ENCODE data around the gene CARD14. TPM values are rescaled to one million over a fixed set of nuclear protein-coding genes. Genes with fewer than 3 reads are reported as not detected.

Gene CARD14
- total and polyA plus RNA-seq, 2 of the 13 experiments (the other 11 are each of a cell fraction or from before 2014, with no cell fraction given) = 0.11 TPM; not detected in 1

- CTCF ChIA-PET (ENCODE audit: low intra/inter-chr PET ratio, low total read pairs) = no interaction called here
- H3K4me1 ChIP-seq (ENCODE audit: insufficient read depth, low read length) = no peaks in the 10 kb centered on the region
- no TSS peak for BruUV-seq (replicated peaks)
- no peak for ATAC-seq
- no peak for FAIRE-seq
- H3K9ac ChIP-seq (ENCODE audit: insufficient read depth, low read depth, low read length) = no peak overlapping the region
- in situ Hi-C loops (cut with HindIII; ENCODE audit: extremely low pct_ligation_motif_present, low pct_unique_long_range_greater_than_20kb) = no loop called here
- H3K36me3 ChIP-seq (replicated peaks in 1 of 2; ENCODE audit: control insufficient read depth in 1 of 2, insufficient read depth in 2 of 2, low read length in 2 of 2) = peaks cover 10 to 30% of the 10 kb centered on the region in 2 experiments; a peak in 4 of 5 replicates
- H3K27me3 ChIP-seq (ENCODE audit: control insufficient read depth in 1 of 2, insufficient read depth in 2 of 2, low read length in 2 of 2) = no peaks in the 10 kb centered on the region
- no peak overlapping the region for H3K27ac ChIP-seq (ENCODE audit: extremely low read length, insufficient read depth, low read length)
- H3K79me2 ChIP-seq (ENCODE audit: insufficient read depth, low read length) = no peaks in the 10 kb centered on the region
- no peak overlapping the region for H2AFZ ChIP-seq (ENCODE audit: low read length)
- TF ChIP-seq MAFK (conservative IDR thresholded peaks at IDR 0.05 in 1 of 2, IDR thresholded peaks at IDR 0.05 in 1 of 2; ENCODE audit: low read length in 2 of 2) (peak; percentile 51 to 66), MAFF (IDR thresholded peaks at IDR 0.05; ENCODE audit: low read depth, low read length) (peak; percentile 33), U2AF1 (optimal IDR thresholded peaks at IDR 0.05; ENCODE audit: low read depth, low read length) (no peak), DNMT1 (CRISPR knock-in tag; IDR thresholded peaks at IDR 0.05) (no peak)
- DNase-seq (ENCODE audit: low spot score) = no peak
- POLR2A ChIA-PET = interaction anchor here (1.3 kb wide), 1 partner anchor 28 kb away, joined by 3 read pairs; the partner anchor contains the start of gene RNF213
- 95% methylated on average over 3 of the region's 3 CpGs for WGBS (ENCODE audit: low lambda C conversion rate)
- H3K4me2 ChIP-seq (ENCODE audit: low read depth, low read length) = no peak overlapping the region
- no peaks in the 10 kb centered on the region for H4K20me1 ChIP-seq (ENCODE audit: insufficient read depth, low read length)
- H3K9me3 ChIP-seq (ENCODE audit: low read length) = peaks cover 9% of the 10 kb centered on the region; the same call in 1 of the 2 replicates
- intact Hi-C loops (cut with micrococcal nuclease; ENCODE audit: unreplicated experiment) = no loop called here
- no peak overlapping the region for H3K4me3 ChIP-seq (replicated peaks in 1 of 3; ENCODE audit: insufficient read depth in 1 of 3, low read depth in 2 of 3, low read length in 3 of 3)
These were observed 63.4 kb downstream of the CARD14 start for GRCh38 chr17:80233202-80233601.

GRCh38 chr17:80236911-80237310 lies 67.1 kb downstream of the CARD14 start:
- Histone ChIP-seq H4K20me1 (ENCODE audit: insufficient read depth, low read length) (no peaks in the 10 kb centered on the region), H3K27ac (ENCODE audit: extremely low read length, insufficient read depth, low read length) (no peak overlapping the region), H3K9ac (ENCODE audit: insufficient read depth, low read depth, low read length) (no peak overlapping the region), H2AFZ (ENCODE audit: low read length) (no peak overlapping the region), H3K4me2 (ENCODE audit: low read depth, low read length) (no peak overlapping the region), H3K4me1 (ENCODE audit: insufficient read depth, low read length) (no peaks in the 10 kb centered on the region), H3K4me3 (replicated peaks in 1 of 3; ENCODE audit: insufficient read depth in 1 of 3, low read depth in 2 of 3, low read length in 3 of 3) (no peak overlapping the region), H3K9me3 (ENCODE audit: low read length) (peaks cover 9% of the 10 kb centered on the region; the same call in 1 of the 2 replicates), H3K79me2 (ENCODE audit: insufficient read depth, low read length) (no peaks in the 10 kb centered on the region), H3K36me3 (replicated peaks in 1 of 2; ENCODE audit: control insufficient read depth in 1 of 2, insufficient read depth in 2 of 2, low read length in 2 of 2) (peaks cover 9 to 37% of the 10 kb centered on the region in 2 experiments; a peak in 4 of 5 replicates), H3K27me3 (ENCODE audit: control insufficient read depth in 1 of 2, insufficient read depth in 2 of 2, low read length in 2 of 2) (no peaks in the 10 kb centered on the region; a peak in 1 of 5 replicates)
- ChIA-PET POLR2A (interaction anchor here (0.6 kb wide), 1 partner anchor 99 kb away, joined by 3 read pairs; no protein-coding TSS in a partner anchor), CTCF (ENCODE audit: low intra/inter-chr PET ratio, low total read pairs) (no interaction called here)
- FAIRE-seq (no peak), DNase-seq (ENCODE audit: low spot score) (no peak), ATAC-seq (no peak)
- 94% methylated on average over 17 of the region's 17 CpGs for WGBS (ENCODE audit: low lambda C conversion rate)
- in situ Hi-C loops (cut with HindIII; ENCODE audit: extremely low pct_ligation_motif_present, low pct_unique_long_range_greater_than_20kb) = no loop called here
- no TSS peak for BruUV-seq (replicated peaks)
- intact Hi-C loops (cut with micrococcal nuclease; ENCODE audit: unreplicated experiment) = no loop called here
- no peak for TF ChIP-seq GMEB1 (CRISPR knock-in tag; IDR thresholded peaks at IDR 0.05; ENCODE audit: borderline replicate concordance)
- no peak for TF ChIP-seq ZSCAN9 (CRISPR knock-in tag; IDR thresholded peaks at IDR 0.05; ENCODE audit: borderline replicate concordance)
- TF ChIP-seq ZNF501 (CRISPR knock-in tag; IDR thresholded peaks at IDR 0.05) = no peak
- no peak for TF ChIP-seq ZNF543 (CRISPR knock-in tag; IDR thresholded peaks at IDR 0.05)
- TF ChIP-seq ZNF362 (CRISPR knock-in tag; IDR thresholded peaks at IDR 0.05; ENCODE audit: borderline replicate concordance) = no peak
- TF ChIP-seq ETS1 (CRISPR knock-in tag; IDR thresholded peaks at IDR 0.05) = no peak
- no peak for TF ChIP-seq USF2 (IDR thresholded peaks at IDR 0.05; ENCODE audit: low read depth, low read length)
- no peak for TF ChIP-seq USF2 (CRISPR knock-in tag; IDR thresholded peaks at IDR 0.05; ENCODE audit: borderline replicate concordance)
- TF ChIP-seq HMG20B (CRISPR knock-in tag; conservative IDR thresholded peaks at IDR 0.05) = no peak
